H1 (cell line): ENCODE measurements around the gene C1GALT1C1L. TPM values are rescaled to one million over a fixed set of nuclear protein-coding genes. Genes with fewer than 3 reads are reported as not detected.

ENCODE experiments used
- ASH2L ChIP-seq: fragments of 200-600, 300-600 bp; sonication (generic); IDR thresholded peaks from one replicate; pipeline ENCODE4 v1.7.1; 2017; ENCODE audit warnings: low read length
- CEBPB ChIP-seq: IDR thresholded peaks from 2 replicates; pipeline ENCODE4 v1.6.1; 2012; ENCODE audit warnings: low read depth, low read length
- POLR2A ChIP-seq, 2 experiments: IDR thresholded peaks; 1 replicate in 1 of 2; 2 replicates in 1 of 2; pipeline ENCODE4 v1.6.1; 2011; ENCODE audit warnings: low read depth in 2 of 2, low read length in 2 of 2, mild to moderate bottlenecking in 2 of 2; ENCODE audit errors: control extremely low read depth in 1 of 2
- SP1 ChIP-seq: IDR thresholded peaks from 2 replicates; pipeline ENCODE4 v1.6.1; 2011; ENCODE audit warnings: low read depth, low read length
- polyA plus RNA-seq, 7 experiments: library from polyadenylated mRNA; depleted of rRNA in 3 of 7; stranded (reverse) in 5 of 7; unstranded in 2 of 7; fragments of >200 nt in 5 of 7; fragments of 200-250 nt in 2 of 7; gene quantifications; 1 replicate in 5 of 7; 2 replicates in 1 of 7; 4 replicates in 1 of 7; pipeline versions ENCODE4 v1.2.1 to v1.2.3, GENCODE V29; 2011 to 2013; ENCODE audit warnings: missing spikeins in 2 of 7, mixed read lengths in 2 of 7
- total RNA-seq: library from RNA; stranded (reverse); fragmentation: NEBNext Ultra II Directional; extraction: Animal tissue kit (Norgen Biotek cat#: 25700); gene quantifications from 2 replicates; pipeline ENCODE4 v1.2.1, GENCODE V29; 2021
- TF ChIP-seq, protein P1 (sequence below): fragments of 300-600 bp; sonication (generic); IDR thresholded peaks from 2 replicates; pipeline ENCODE4 v1.7.1; 2012; ENCODE audit warnings: low read length, moderate library complexity, mild to moderate bottlenecking, inconsistent platforms; ENCODE audit not compliant: insufficient replicate concordance
- TF ChIP-seq, protein P2 (sequence below): IDR thresholded peaks from 2 replicates; pipeline ENCODE4 v1.6.1; 2011; ENCODE audit warnings: low read length, improper control_type of control experiment

Gene C1GALT1C1L
- total and polyA plus RNA-seq, 2 of the 8 experiments (the other 6 are each of a cell fraction or from before 2014, with no cell fraction given): 0.12 TPM; not detected in 1

- TF ChIP-seq, protein P1, sequence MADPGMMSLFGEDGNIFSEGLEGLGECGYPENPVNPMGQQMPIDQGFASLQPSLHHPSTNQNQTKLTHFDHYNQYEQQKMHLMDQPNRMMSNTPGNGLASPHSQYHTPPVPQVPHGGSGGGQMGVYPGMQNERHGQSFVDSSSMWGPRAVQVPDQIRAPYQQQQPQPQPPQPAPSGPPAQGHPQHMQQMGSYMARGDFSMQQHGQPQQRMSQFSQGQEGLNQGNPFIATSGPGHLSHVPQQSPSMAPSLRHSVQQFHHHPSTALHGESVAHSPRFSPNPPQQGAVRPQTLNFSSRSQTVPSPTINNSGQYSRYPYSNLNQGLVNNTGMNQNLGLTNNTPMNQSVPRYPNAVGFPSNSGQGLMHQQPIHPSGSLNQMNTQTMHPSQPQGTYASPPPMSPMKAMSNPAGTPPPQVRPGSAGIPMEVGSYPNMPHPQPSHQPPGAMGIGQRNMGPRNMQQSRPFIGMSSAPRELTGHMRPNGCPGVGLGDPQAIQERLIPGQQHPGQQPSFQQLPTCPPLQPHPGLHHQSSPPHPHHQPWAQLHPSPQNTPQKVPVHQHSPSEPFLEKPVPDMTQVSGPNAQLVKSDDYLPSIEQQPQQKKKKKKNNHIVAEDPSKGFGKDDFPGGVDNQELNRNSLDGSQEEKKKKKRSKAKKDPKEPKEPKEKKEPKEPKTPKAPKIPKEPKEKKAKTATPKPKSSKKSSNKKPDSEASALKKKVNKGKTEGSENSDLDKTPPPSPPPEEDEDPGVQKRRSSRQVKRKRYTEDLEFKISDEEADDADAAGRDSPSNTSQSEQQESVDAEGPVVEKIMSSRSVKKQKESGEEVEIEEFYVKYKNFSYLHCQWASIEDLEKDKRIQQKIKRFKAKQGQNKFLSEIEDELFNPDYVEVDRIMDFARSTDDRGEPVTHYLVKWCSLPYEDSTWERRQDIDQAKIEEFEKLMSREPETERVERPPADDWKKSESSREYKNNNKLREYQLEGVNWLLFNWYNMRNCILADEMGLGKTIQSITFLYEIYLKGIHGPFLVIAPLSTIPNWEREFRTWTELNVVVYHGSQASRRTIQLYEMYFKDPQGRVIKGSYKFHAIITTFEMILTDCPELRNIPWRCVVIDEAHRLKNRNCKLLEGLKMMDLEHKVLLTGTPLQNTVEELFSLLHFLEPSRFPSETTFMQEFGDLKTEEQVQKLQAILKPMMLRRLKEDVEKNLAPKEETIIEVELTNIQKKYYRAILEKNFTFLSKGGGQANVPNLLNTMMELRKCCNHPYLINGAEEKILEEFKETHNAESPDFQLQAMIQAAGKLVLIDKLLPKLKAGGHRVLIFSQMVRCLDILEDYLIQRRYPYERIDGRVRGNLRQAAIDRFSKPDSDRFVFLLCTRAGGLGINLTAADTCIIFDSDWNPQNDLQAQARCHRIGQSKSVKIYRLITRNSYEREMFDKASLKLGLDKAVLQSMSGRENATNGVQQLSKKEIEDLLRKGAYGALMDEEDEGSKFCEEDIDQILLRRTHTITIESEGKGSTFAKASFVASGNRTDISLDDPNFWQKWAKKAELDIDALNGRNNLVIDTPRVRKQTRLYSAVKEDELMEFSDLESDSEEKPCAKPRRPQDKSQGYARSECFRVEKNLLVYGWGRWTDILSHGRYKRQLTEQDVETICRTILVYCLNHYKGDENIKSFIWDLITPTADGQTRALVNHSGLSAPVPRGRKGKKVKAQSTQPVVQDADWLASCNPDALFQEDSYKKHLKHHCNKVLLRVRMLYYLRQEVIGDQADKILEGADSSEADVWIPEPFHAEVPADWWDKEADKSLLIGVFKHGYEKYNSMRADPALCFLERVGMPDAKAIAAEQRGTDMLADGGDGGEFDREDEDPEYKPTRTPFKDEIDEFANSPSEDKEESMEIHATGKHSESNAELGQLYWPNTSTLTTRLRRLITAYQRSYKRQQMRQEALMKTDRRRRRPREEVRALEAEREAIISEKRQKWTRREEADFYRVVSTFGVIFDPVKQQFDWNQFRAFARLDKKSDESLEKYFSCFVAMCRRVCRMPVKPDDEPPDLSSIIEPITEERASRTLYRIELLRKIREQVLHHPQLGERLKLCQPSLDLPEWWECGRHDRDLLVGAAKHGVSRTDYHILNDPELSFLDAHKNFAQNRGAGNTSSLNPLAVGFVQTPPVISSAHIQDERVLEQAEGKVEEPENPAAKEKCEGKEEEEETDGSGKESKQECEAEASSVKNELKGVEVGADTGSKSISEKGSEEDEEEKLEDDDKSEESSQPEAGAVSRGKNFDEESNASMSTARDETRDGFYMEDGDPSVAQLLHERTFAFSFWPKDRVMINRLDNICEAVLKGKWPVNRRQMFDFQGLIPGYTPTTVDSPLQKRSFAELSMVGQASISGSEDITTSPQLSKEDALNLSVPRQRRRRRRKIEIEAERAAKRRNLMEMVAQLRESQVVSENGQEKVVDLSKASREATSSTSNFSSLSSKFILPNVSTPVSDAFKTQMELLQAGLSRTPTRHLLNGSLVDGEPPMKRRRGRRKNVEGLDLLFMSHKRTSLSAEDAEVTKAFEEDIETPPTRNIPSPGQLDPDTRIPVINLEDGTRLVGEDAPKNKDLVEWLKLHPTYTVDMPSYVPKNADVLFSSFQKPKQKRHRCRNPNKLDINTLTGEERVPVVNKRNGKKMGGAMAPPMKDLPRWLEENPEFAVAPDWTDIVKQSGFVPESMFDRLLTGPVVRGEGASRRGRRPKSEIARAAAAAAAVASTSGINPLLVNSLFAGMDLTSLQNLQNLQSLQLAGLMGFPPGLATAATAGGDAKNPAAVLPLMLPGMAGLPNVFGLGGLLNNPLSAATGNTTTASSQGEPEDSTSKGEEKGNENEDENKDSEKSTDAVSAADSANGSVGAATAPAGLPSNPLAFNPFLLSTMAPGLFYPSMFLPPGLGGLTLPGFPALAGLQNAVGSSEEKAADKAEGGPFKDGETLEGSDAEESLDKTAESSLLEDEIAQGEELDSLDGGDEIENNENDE: no peak
- TF ChIP-seq SP1 (no peak), ASH2L (no peak), POLR2A (IDR thresholded peaks at IDR 0.05; ENCODE audit: control extremely low read depth in 1 of 2, low read depth in 2 of 2, low read length in 2 of 2) (no peak), CEBPB (no peak)
- TF ChIP-seq, protein P2, sequence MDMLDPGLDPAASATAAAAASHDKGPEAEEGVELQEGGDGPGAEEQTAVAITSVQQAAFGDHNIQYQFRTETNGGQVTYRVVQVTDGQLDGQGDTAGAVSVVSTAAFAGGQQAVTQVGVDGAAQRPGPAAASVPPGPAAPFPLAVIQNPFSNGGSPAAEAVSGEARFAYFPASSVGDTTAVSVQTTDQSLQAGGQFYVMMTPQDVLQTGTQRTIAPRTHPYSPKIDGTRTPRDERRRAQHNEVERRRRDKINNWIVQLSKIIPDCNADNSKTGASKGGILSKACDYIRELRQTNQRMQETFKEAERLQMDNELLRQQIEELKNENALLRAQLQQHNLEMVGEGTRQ: no peak
- TF ChIP-seq, all 59 proteins: peak for 0
Observed at GRCh38 chr2:43689999-43690398, 13.8 kb upstream of the C1GALT1C1L start (continued).
